Motor neuron (in vitro differentiated cells): ENCODE data around the gene VWA8. TPM values are rescaled to one million over a fixed set of nuclear protein-coding genes. Genes with fewer than 3 reads are reported as not detected.
"Not testable (repeated sequence)": the region's sequence is repeated elsewhere in the genome, so short reads cannot be mapped to it uniquely, and the experiment has no call there.

ENCODE experiments used
- ATAC-seq, 8 experiments: fragments of 200-7000 bp; cut with Tn5 transposase; replicated peaks in 6 of 8; 2 replicates each; pipeline ENCODE4 v1.8.0; 2021; ENCODE audit warnings: mild to moderate bottlenecking in 8 of 8, moderate library complexity in 8 of 8
- H3K27ac ChIP-seq, 2 donors: fragments of 250-450 bp; sonication (Bioruptor Pico); 2 replicates each; pipeline ENCODE4 v1.9.0; 2021; ENCODE audit warnings: antibody characterized with exemption in 2 of 2, mild to moderate bottlenecking in 2 of 2, moderate library complexity in 1 of 2
- H3K4me1 ChIP-seq, 2 donors: fragments of 250-450 bp; sonication (Bioruptor Pico); replicated peaks in 1 of 2; 2 replicates each; pipeline ENCODE4 v1.6.1; 2021; ENCODE audit warnings: antibody characterized with exemption in 2 of 2, mild to moderate bottlenecking in 2 of 2, moderate library complexity in 1 of 2
- H3K4me3 ChIP-seq, 5 donors: fragments of 250-450 bp; sonication (Bioruptor Pico); 2 replicates each; pipeline ENCODE4 v1.9.0; 2021; ENCODE audit warnings: antibody characterized with exemption in 5 of 5, mild to moderate bottlenecking in 5 of 5, moderate library complexity in 4 of 5
- WGBS, 10 experiments: fragments of 450-650 bp; shearing (Covaris generic); methylation state at CpG; one replicate each; pipeline ENCODE4 v1.0.0; 2022; 5-methylcytosine and 5-hydroxymethylcytosine counted together
- in situ Hi-C, 9 experiments: fragments of 400-800 bp; cut with MboI; loops; one replicate each; pipeline ENCODE4 v1.15.0; 2021; ENCODE audit warnings: low sequenced_read_pairs in 9 of 9, low pct_unique_long_range_greater_than_20kb in 2 of 9; ENCODE audit not compliant: unreplicated experiment in 9 of 9
- total RNA-seq, 8 experiments: library from RNA; unstranded; fragments of 300-600 nt; gene quantifications; 2 replicates each; pipeline versions ENCODE4 v1.2.3 to v1.2.4, GENCODE V29; 2022

The VWA8 gene
- total RNA-seq, 8 experiments from 2014 or later = 9.1 to 31.7 (median 11.8) TPM

- 44 to 94% (median 89%) methylated on average over 3 to 5 of the region's 5 CpGs for WGBS, 10 experiments
- Histone ChIP-seq H3K4me3 (no peak overlapping the region), H3K4me1 (no peaks in the 10 kb centered on the region), H3K27ac (no peak overlapping the region)
- no peak for ATAC-seq
- in situ Hi-C loops = no loop called here
These were observed 102.1 kb downstream of the VWA8 start for GRCh38 chr13:41858780-41859179.

GRCh38 chr13:41854758-41855157 lies 106.2 kb downstream of the VWA8 start:
- no peaks in the 10 kb centered on the region for H3K4me1 ChIP-seq
- in situ Hi-C loops = no loop called here

GRCh38 chr13:41851351-41851750 lies 109.6 kb downstream of the VWA8 start:
- Histone ChIP-seq H3K27ac (no peak overlapping the region), H3K4me1 (no peaks in the 10 kb centered on the region), H3K4me3 (no peak overlapping the region)
- no peak for ATAC-seq
- in situ Hi-C loops = no loop called here
- 80 to 100% (median 100%) methylated on average over 1 to 3 of the region's 3 CpGs; no CpG with 5 or more reads in 2 of the 10 experiments for WGBS, 10 experiments

More at GRCh38 chr13:41854758-41855157, 106.2 kb downstream of the VWA8 start:
- Histone ChIP-seq H3K27ac (no peak overlapping the region), H3K4me3 (no peak overlapping the region)
- 70 to 100% (median 100%) methylated on average over 1 of the region's 1 CpG; no CpG with 5 or more reads in 3 of the 10 experiments for WGBS, 10 experiments
- no peak for ATAC-seq

- Histone ChIP-seq H3K4me3 (no peak overlapping the region), H3K27ac (no peak overlapping the region), H3K4me1 (no peaks in the 10 kb centered on the region)
- WGBS, 10 experiments = 100% methylated on average over 1 to 2 of the region's 2 CpGs; no CpG with 5 or more reads in 2 of the 10 experiments
- in situ Hi-C loops = no loop called here
- ATAC-seq = no peak
These were observed 112.3 kb downstream of the VWA8 start for GRCh38 chr13:41848435-41849255.

- WGBS, 10 experiments = 84 to 100% (median 96%) methylated on average over 1 to 3 of the region's 3 CpGs
- ATAC-seq = no peak
- no peak overlapping the region for H3K4me3 ChIP-seq
- in situ Hi-C loops = no loop called here
- H3K4me1 ChIP-seq = no peaks in the 10 kb centered on the region
- H3K27ac ChIP-seq = no peak overlapping the region
These were observed 113.7 kb downstream of the VWA8 start for GRCh38 chr13:41847216-41847615.

- ATAC-seq = peak in 1 of 8 experiments; percentile 72
- in situ Hi-C loops = no loop called here
- Histone ChIP-seq H3K4me1 (no peaks in the 10 kb centered on the region), H3K4me3 (no peak overlapping the region), H3K27ac (no peak overlapping the region)
- WGBS, 10 experiments = 33 to 100% (median 91%) methylated on average over 1 to 2 of the region's 2 CpGs; no CpG with 5 or more reads in 2 of the 10 experiments
These were observed 118.8 kb downstream of the VWA8 start for GRCh38 chr13:41842036-41842620.

- WGBS, 10 experiments = 9 to 100% (median 80%) methylated on average over 1 to 2 of the region's 2 CpGs; no CpG with 5 or more reads in 1 of the 10 experiments
- no peaks in the 10 kb centered on the region for H3K4me1 ChIP-seq
- no peak overlapping the region for H3K27ac ChIP-seq
- no peak overlapping the region for H3K4me3 ChIP-seq
- in situ Hi-C loops = no loop called here
- ATAC-seq = peak in 3 of 8 experiments; percentile 27 to 62 (median 42)
These were observed 123.3 kb downstream of the VWA8 start for GRCh38 chr13:41837629-41838028.

GRCh38 chr13:41835871-41836270 lies 125.0 kb downstream of the VWA8 start:
- in situ Hi-C loops = no loop called here
- H3K4me3 ChIP-seq = no peak overlapping the region
- no peak for ATAC-seq
- H3K4me1 ChIP-seq = no peaks in the 10 kb centered on the region
- 11 to 100% (median 68%) methylated on average over 1 to 2 of the region's 2 CpGs; no CpG with 5 or more reads in 1 of the 10 experiments for WGBS, 10 experiments
- no peak overlapping the region for H3K27ac ChIP-seq

GRCh38 chr13:41834697-41835096 lies 126.2 kb downstream of the VWA8 start:
- in situ Hi-C loops, H3K4me3 ChIP-seq, ATAC-seq, H3K27ac ChIP-seq, H3K4me1 ChIP-seq: not testable (repeated sequence)
- 86 to 100% (median 100%) methylated on average over 1 to 3 of the region's 3 CpGs; no CpG with 5 or more reads in 1 of the 10 experiments for WGBS, 10 experiments

- Histone ChIP-seq H3K4me1 (no peaks in the 10 kb centered on the region), H3K27ac (no peak overlapping the region), H3K4me3 (no peak overlapping the region)
- in situ Hi-C loops = no loop called here
- ATAC-seq = peak in 3 of 8 experiments; percentile 73 to 93 (median 75)
These were observed 127.1 kb downstream of the VWA8 start for GRCh38 chr13:41833831-41834230.

GRCh38 chr13:41833201-41833600 lies 127.7 kb downstream of the VWA8 start:
- in situ Hi-C loops = no loop called here

GRCh38 chr13:41827507-41828213 lies 133.2 kb downstream of the VWA8 start:
- 8 to 82% (median 70%) methylated on average over 2 to 5 of the region's 5 CpGs for WGBS, 10 experiments
- Histone ChIP-seq H3K27ac (no peak overlapping the region), H3K4me3 (no peak overlapping the region), H3K4me1 (no peaks in the 10 kb centered on the region)
- in situ Hi-C loops = no loop called here
- peak in 3 of 8 experiments; percentile 56 to 87 (median 69) for ATAC-seq

More at GRCh38 chr13:41833201-41833600, 127.7 kb downstream of the VWA8 start:
- peak in 1 of 8 experiments; percentile 44 for ATAC-seq
- no peaks in the 10 kb centered on the region for H3K4me1 ChIP-seq
- H3K27ac ChIP-seq = no peak overlapping the region
- WGBS, 10 experiments = 71 to 100% (median 95%) methylated on average over 1 to 7 of the region's 7 CpGs; no CpG with 5 or more reads in 2 of the 10 experiments
- H3K4me3 ChIP-seq = no peak overlapping the region

- Histone ChIP-seq H3K27ac (no peak overlapping the region), H3K4me1 (no peaks in the 10 kb centered on the region), H3K4me3 (no peak overlapping the region)
- ATAC-seq = no peak
- in situ Hi-C loops = no loop called here
These were observed 135.2 kb downstream of the VWA8 start for GRCh38 chr13:41825691-41826090.
